T-helper 2 cell treated with Interferon-gamma antibody and Interleukin-4, amounts not matched to agents 5 μg/mL and 100 μg/mL, for 36 hours (primary cell): ENCODE data around the gene IGIP.
"Not testable (repeated sequence)": the region's sequence is repeated elsewhere in the genome, so short reads cannot be mapped to it uniquely, and the experiment has no call there.

Experiments
- DNase-seq: peaks from one replicate; pipeline ENCODE4 v3.0.0; 2021; ENCODE audit warnings: low spot score
- H3K27ac Mint-ChIP-seq: one replicate; pipeline ENCODE4 v1.8.0; 2021; ENCODE audit warnings: mild to moderate bottlenecking, mixed read lengths
- H3K27me3 Mint-ChIP-seq: one replicate; pipeline ENCODE4 v1.8.0; 2021; ENCODE audit warnings: low read depth, mixed read lengths
- H3K36me3 Mint-ChIP-seq: one replicate; pipeline ENCODE4 v1.8.0; 2021; ENCODE audit warnings: low read depth, mixed read lengths
- H3K4me1 Mint-ChIP-seq: one replicate; pipeline ENCODE4 v1.8.0; 2021; ENCODE audit warnings: low read depth, mixed read lengths
- H3K4me3 Mint-ChIP-seq: one replicate; pipeline ENCODE4 v1.8.0; 2022; ENCODE audit warnings: mild to moderate bottlenecking, moderate library complexity, mixed read lengths
- H3K9me3 Mint-ChIP-seq: one replicate; pipeline ENCODE4 v1.8.0; 2021; ENCODE audit warnings: mixed read lengths

Gene IGIP

DNA sequence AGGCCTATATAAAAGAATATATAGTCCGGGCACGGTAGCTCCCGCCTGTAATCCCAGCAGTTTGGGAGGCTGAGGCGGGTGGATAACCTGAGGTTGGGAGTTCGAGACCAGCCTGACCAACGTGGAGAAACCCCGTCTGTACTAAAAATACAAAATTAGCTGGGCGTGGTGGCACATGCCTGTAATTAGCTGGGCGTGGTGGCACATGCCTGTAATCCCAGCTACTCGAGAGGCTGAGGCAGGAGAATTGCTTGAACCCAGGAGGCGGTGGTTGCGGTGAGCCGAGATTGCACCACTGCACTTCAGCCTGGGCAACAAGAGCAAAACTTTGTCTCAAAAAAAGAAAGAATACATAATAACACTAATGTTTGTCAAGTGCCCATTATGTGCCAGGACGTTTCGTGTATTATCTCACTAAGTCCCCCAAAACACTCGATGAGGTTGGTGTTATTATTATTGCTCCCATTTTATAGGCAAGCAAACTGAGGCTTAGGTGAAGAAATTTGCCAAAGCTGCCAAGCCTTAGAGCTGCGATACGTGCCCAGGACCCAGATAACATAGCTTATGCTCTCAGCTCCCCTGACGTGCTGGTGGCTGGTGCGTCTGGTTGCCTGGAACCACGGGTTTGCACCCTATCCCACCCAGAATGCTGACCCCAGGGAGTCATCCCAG lies 29.1 kb downstream of the IGIP start:
- H3K4me1 Mint-ChIP-seq, DNase-seq, H3K27me3 Mint-ChIP-seq, H3K9me3 Mint-ChIP-seq, H3K27ac Mint-ChIP-seq, H3K36me3 Mint-ChIP-seq, H3K4me3 Mint-ChIP-seq: not testable (repeated sequence)

DNA sequence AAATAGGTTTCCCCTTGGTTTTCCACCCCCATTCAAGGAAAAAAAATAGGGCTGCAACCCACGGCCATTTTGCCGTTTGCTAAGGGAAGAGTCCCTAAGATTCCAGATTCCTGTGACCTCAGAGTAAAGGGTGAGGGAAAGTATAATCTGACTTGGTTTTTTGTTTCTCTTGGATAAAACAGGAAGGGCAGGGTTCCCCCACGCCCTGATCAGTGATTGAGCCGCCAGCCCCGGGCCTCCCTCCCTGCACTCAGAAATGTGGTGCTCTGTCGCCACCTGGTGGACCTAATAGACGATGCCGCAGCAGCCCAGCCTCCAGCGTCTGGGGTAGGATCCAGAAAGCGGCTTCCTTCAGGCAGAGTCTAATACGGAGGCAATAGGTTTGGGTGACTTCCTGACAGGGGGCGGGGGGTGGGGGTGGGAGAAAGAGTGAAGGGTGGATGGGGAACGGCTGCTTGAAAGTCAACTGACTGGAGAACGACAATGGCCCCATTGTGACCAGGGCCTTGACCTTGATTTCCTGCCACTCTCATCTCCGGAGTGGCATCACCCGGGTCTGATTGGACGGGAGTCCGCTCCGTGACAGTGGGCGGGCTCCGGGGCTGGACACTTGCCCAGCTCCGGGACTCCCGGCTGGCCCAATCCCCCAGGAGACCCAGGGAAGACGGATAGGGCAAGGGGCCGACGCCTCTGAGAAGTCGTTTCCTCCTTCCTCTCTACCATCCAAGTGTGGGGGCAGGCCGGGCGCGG lies 31.5 kb downstream of the IGIP start:
- Mint-ChIP-seq H3K4me3 (peak overlapping the region; percentile 51), H3K27me3 (peaks cover 6% of the 10 kb centered on the region), H3K4me1 (peaks cover 3% of the 10 kb centered on the region), H3K9me3 (no peaks in the 10 kb centered on the region), H3K27ac (peak overlapping the region; percentile 55), H3K36me3 (no peaks in the 10 kb centered on the region)
- DNase-seq: peak; percentile 76

DNA sequence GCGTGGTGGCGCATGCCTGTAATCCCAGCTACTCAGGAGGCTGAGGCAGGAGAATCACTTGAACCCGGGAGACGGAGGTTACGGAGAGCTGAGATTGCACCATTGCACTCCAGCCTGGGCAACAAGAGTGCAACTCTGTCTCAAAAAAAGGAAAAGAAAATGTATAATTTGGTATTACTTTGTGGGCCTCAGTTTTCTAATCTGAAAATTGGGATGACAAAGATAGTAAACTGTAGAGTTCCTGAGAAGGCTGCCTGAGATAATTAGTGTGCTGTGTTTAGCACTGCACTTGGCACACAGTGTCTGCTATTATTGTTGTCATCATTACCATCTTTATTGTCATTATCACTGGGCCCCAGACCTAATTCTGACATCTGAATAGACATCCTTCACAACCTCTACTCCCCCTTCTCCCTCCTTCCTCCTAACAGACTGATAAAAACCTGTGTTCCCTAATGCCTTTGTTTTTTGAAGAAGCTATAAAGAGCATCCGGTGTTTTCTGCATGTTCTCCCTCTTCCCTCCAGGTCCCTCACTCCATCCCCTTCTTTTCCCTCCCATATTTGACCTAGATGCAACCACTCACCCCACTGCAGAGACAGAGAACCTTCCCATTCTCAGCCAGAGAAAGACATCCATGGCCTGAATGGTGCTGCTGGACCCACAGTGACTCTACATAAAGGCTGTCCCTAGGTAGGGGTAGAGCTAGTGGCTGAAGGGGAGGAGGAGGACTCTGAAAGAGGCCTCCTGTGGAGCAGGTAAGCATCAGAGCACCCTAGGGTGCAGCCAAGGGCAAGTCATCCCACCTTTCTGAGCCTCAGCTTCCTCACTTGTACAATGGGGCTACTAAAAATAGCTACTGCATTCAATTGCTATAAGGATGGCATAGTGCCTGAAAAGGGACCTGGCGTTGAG lies 33.5 kb downstream of the IGIP start:
- no peaks in the 10 kb centered on the region for H3K9me3 Mint-ChIP-seq
- H3K36me3 Mint-ChIP-seq: no peaks in the 10 kb centered on the region
- no peak overlapping the region for H3K27ac Mint-ChIP-seq
- H3K4me3 Mint-ChIP-seq: no peak overlapping the region
- H3K4me1 Mint-ChIP-seq: peaks cover 3% of the 10 kb centered on the region
- DNase-seq: no peak
- H3K27me3 Mint-ChIP-seq: peaks cover 6% of the 10 kb centered on the region

DNA sequence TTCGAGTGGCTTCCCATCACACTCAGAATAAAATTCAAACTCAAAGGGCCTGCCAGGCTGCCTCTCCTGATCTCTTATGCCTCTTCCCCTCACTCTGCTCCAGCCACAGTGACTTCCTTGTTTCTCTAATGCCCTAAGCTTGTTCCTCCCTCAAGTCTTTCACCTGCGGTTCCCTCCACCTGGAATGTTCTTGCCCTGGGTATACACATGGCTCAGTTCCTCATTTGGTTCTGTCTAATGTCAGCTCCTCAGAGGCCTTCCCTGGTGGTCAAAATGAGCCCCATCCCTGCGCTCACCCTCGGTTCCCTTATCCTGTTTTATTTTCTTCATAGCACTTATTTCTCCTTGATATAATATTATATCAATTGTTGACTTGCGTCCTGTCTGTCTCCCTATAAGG lies 36.5 kb downstream of the IGIP start:
- Mint-ChIP-seq H3K36me3 (no peaks in the 10 kb centered on the region), H3K4me1 (no peaks in the 10 kb centered on the region), H3K27ac (no peak overlapping the region)

DNA sequence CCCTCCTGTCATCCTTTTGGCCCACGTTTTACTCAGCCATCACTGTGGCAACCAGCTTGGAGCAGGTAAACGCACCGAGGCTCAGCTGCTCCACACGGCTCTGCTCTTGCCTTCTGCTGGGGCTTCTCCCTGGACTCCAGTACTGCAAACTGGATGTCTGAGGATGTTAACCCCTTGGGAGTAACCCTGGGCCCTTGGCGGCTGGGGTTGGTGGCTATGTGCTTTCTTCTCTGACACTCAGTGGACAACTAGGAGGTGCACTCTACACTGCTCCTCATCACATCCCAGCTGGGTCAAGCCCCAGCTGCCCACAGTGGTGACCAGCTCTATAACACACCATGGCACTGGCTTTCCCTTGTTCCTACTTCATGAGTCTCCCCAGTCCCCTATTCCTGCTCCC lies 37.0 kb downstream of the IGIP start:
- no peaks in the 10 kb centered on the region for H3K36me3 Mint-ChIP-seq
- H3K4me1 Mint-ChIP-seq: no peaks in the 10 kb centered on the region
- no peak overlapping the region for H3K4me3 Mint-ChIP-seq
- H3K27ac Mint-ChIP-seq: no peak overlapping the region
- no peak for DNase-seq
- H3K27me3 Mint-ChIP-seq: peaks cover 10% of the 10 kb centered on the region
- H3K9me3 Mint-ChIP-seq: no peaks in the 10 kb centered on the region

More for the DNA sequence above, 36.5 kb downstream of the IGIP start:
- H3K9me3 Mint-ChIP-seq: no peaks in the 10 kb centered on the region
- DNase-seq: no peak
- peaks cover 10% of the 10 kb centered on the region for H3K27me3 Mint-ChIP-seq
- no peak overlapping the region for H3K4me3 Mint-ChIP-seq

DNA sequence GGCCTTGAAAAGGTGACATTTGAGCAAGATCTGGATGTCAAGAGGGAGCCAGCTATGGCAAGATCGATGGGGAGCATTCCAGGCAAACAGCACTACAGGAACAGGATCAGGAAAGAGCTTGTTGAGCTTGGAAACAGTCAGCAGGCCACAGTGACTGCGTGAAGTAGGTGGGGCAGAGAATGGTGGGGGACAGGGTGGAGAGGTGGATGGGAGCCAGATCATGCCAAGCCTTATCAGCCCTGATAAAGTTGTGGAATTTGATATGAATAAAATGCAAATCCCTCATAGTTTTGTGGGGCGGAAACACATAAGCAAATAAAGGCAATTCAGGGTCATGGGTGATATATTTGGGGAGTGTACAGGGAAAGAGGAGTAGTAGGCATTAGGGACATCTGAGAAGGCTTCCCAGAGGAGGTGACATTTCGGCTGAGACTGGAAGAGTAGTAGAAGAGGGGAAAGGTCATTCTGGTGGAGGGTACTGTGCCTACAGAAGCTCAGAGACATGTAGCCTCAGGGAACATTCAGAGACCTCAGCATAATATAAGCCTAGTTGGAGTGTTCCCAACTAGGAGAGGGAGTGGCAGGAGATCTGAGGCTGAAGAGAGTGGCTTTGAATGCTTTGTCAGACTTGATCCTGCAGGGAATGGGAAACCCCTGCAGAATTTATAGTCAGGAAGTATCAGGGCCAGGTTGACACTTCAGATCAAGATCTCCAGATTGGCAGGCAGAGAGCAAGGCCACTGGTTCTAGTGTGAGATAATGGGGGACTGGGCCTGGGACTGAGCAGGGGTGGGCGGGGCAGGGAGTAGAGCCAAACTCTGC lies 39.6 kb downstream of the IGIP start:
- Mint-ChIP-seq H3K36me3 (no peaks in the 10 kb centered on the region), H3K27ac (no peak overlapping the region), H3K9me3 (no peaks in the 10 kb centered on the region), H3K4me1 (peaks cover 4% of the 10 kb centered on the region), H3K4me3 (no peak overlapping the region), H3K27me3 (peaks cover 17% of the 10 kb centered on the region)
- DNase-seq: no peak

DNA sequence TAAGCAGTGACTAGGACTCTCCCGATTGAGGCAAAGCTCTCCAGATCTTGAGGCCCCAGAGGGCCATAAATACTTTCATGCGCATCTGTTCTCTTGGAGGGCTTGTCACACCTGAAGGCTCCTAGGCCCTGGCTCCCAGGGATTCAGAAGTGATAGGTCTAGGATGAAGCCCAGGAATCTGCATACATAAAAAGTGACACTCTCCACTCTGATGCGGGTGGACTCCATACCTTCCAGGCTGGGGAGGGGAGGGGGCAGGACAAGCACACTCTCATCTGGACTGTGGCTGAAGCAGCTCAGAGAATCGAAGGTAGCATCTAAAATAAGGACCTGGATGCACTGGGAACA lies 40.2 kb downstream of the IGIP start:
- H3K27me3 Mint-ChIP-seq: peaks cover 15% of the 10 kb centered on the region
- DNase-seq: no peak
- no peak overlapping the region for H3K27ac Mint-ChIP-seq
- no peaks in the 10 kb centered on the region for H3K9me3 Mint-ChIP-seq
- H3K36me3 Mint-ChIP-seq: no peaks in the 10 kb centered on the region
- no peak overlapping the region for H3K4me3 Mint-ChIP-seq
- peaks cover 4% of the 10 kb centered on the region for H3K4me1 Mint-ChIP-seq

DNA sequence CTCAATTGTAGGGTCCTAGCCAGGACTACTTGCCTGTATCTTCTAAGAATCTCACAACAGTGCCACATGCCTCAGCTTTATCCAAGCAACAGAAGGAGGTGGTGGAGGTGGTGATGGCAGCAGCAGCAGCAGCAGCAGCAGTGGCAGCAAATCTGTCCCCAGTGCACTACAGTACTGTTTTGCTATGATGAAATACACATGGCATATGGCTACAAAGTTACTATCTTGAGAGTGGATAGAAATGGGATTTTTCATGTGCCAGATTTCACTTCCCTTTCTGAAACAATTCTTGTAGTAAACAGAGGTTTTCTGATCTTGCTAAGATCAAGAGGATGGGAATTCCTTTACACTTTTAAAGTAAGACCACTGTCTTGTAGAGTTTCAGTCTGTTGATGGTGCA lies 41.2 kb downstream of the IGIP start:
- peaks cover 22% of the 10 kb centered on the region for H3K27me3 Mint-ChIP-seq
- H3K4me1 Mint-ChIP-seq: peaks cover 4% of the 10 kb centered on the region
- no peak for DNase-seq
- no peak overlapping the region for H3K4me3 Mint-ChIP-seq
- no peaks in the 10 kb centered on the region for H3K36me3 Mint-ChIP-seq
- H3K27ac Mint-ChIP-seq: no peak overlapping the region
- H3K9me3 Mint-ChIP-seq: no peaks in the 10 kb centered on the region

DNA sequence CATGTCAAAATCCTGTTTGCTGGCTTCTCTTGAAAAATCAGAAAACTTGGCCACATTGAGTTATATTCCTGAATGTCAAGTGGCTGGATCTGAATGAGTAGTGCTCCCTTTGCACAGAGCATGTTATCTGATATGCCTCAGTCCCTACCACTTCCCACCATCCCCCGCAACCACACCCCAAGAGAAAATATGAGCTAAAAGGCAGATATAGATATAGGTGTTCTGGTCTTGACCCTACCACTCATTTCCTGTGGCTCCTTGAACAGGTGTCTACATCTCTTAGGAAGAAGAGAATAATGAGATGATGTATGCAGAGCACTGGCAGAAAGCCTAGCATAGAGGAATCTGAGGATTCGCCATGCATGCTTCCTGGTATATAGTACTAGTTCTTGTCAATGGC lies 42.6 kb downstream of the IGIP start:
- H3K27ac Mint-ChIP-seq: no peak overlapping the region
- no peaks in the 10 kb centered on the region for H3K9me3 Mint-ChIP-seq
- no peak for DNase-seq
- peaks cover 19% of the 10 kb centered on the region for H3K27me3 Mint-ChIP-seq
- H3K4me3 Mint-ChIP-seq: no peak overlapping the region
- H3K4me1 Mint-ChIP-seq: peaks cover 4% of the 10 kb centered on the region
- H3K36me3 Mint-ChIP-seq: no peaks in the 10 kb centered on the region

DNA sequence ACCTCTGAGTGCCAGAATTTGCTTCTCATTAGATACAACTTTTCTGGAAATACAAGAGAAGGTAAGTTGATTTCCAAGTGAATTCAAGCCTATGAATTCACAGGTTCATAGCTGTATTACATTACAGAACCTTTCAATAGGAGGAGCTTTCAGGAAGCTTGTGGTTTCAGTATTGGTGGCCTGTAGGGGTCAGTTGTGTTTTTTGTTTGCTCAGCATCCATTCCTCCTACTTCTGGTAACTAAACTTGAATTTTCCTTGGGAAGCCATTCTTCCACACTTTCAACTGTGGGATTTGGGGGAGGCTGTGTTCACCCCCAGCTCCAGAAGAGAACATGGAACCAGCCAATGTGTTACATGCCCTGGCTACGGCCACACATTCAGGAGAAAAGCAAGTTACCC lies 43.7 kb downstream of the IGIP start:
- Mint-ChIP-seq H3K4me3 (no peak overlapping the region), H3K36me3 (no peaks in the 10 kb centered on the region), H3K4me1 (peaks cover 8% of the 10 kb centered on the region), H3K27ac (no peak overlapping the region), H3K27me3 (peaks cover 22% of the 10 kb centered on the region), H3K9me3 (no peaks in the 10 kb centered on the region)
- DNase-seq: no peak

DNA sequence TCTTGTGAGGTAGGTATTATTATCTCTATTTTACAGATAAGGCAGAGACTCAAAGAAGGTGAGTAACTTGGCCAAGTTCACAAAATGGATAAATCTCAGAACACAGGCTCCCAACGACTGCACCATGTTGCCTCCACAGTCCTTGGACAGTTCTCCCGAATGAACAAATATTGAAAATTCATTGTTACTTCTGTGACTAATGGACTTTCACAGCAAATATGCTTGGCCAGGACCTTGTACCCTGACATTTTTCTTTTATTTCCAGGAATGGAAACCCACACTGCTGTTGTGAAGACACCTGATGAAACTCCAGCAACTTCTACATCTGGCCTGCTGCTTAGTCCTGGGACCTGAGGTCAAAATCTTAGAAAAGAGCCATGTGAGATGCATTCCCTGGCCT lies 46.7 kb downstream of the IGIP start:
- Mint-ChIP-seq H3K9me3 (no peaks in the 10 kb centered on the region), H3K27me3 (peaks cover 29% of the 10 kb centered on the region), H3K27ac (no peak overlapping the region), H3K4me1 (peaks cover 17% of the 10 kb centered on the region), H3K4me3 (no peak overlapping the region), H3K36me3 (no peaks in the 10 kb centered on the region)
- no peak for DNase-seq

DNA sequence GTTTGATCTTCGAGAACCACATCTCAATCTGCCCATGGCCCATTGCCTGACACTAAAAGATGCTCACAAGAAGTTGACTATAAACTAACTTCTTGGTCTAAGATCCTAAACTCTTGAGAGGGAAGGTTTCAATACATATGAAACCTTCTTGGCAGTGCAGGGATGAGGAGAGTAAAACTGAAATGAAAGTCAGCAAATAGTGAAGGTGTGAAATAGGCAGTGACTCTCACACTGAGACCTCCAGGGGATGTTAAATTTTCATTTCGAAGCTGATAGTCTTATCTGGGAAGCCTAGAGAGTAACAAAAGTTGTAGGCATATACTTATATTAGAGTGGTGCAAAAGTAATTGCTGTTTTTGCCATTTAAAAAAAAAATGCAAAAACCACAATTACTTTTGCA lies 48.3 kb downstream of the IGIP start:
- no peak for DNase-seq
- no peaks in the 10 kb centered on the region for H3K36me3 Mint-ChIP-seq
- H3K27ac Mint-ChIP-seq: no peak overlapping the region
- H3K4me3 Mint-ChIP-seq: peak overlapping the region; percentile 47
- H3K27me3 Mint-ChIP-seq: peaks cover 31% of the 10 kb centered on the region
- H3K9me3 Mint-ChIP-seq: no peaks in the 10 kb centered on the region
- peaks cover 13% of the 10 kb centered on the region for H3K4me1 Mint-ChIP-seq

DNA sequence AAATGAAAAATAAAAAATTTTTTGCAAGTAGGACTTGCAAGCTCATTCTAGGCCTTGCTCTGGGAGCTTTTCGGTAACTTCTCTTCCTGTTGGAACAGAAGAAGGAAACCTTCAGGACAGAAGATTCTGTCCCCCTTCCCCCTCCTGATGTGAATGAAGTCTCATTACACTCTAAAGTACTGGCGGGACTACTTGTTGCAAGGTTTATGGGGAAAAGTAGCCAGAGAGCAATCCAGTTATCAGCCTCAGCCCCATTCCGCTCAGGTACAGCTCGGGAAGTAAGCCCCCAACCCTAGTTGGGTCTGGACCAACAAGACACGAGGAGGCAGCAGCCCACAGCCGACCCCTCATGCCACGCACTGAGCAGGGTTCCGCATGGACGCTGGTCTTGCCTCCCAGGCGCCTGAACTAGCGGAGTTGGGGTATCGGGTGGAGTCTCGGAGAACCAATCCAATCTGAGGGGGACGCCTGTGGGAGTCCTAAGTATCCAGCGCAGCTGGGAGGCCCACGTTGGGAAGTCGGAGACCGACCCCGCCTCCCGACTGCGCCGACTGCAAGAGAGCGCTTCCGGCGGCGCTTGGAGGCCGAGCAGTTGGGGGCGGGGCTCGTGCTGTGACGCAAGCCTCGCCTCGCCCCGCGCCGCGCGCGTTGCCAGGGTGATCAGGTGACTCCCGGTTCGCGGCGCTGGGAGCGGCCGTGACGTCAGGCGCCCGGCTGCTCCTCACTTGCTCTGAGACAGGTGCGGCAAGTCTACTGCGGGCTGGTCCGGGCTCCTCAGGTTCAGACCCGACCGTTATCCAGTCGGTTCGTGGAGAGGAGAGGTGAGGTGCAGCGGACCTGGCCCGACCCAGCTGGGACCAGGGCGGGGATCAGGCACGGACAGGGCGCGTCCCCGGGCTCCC lies 49.0 kb downstream of the IGIP start, which contains the start of gene CYSTM1:
Gene CYSTM1, plus strand, starts transcription at position 724 of the 902 bp plus-strand sequence. CDS start 19,278 bp downstream, outside the sequence.
- H3K9me3 Mint-ChIP-seq: no peaks in the 10 kb centered on the region
- H3K4me1 Mint-ChIP-seq: peaks cover 13% of the 10 kb centered on the region
- H3K27ac Mint-ChIP-seq: peak within 1 kb of the TSS; percentile 88
- H3K27me3 Mint-ChIP-seq: peaks cover 31% of the 10 kb centered on the region
- H3K36me3 Mint-ChIP-seq: no peaks in the 10 kb centered on the region
- peak; percentile 95 for DNase-seq
- H3K4me3 Mint-ChIP-seq: peak within 1 kb of the TSS; percentile 94
